Metanephros (tissue), 2 donors: ENCODE data around the gene ELP5. TPM values are rescaled to one million over a fixed set of nuclear protein-coding genes. Genes with fewer than 3 reads are reported as not detected.

Experiments
- small RNA-seq: library from RNA; depleted of rRNA; stranded (forward); fragments of <200 nt; gene quantifications from one replicate; pipeline ENCODE3, GENCODE V24; 2014; ENCODE audit warnings: low replicate concordance
- total RNA-seq: library from RNA; depleted of rRNA; stranded (reverse); fragments of >200 nt; gene quantifications from one replicate; pipeline ENCODE4 v1.2.3, GENCODE V29; 2014

The ELP5 gene
- 27.2 TPM for total RNA-seq

GRCh38 chr17:7252176-7253043, at the start of gene ELP5:
Gene ELP5 (plus strand): TSS chr17:7252215. CDS start chr17:7252551, 336 bp downstream.

GRCh38 chr17:7219812-7220592, 32.0 kb upstream of the ELP5 start, which contains the start of the genes ACADVL and DLG4:
Gene ACADVL (plus strand): TSS chr17:7219938. CDS start chr17:7219985, 47 bp downstream.
Gene DLG4 (minus strand): TSS chr17:7219836.

GRCh38 chr17:7234083-7234951, 17.7 kb upstream of the ELP5 start, which contains the start of gene DVL2:
Gene DVL2 (minus strand): TSS chr17:7234517. CDS start chr17:7234262, 255 bp downstream.

DNA sequence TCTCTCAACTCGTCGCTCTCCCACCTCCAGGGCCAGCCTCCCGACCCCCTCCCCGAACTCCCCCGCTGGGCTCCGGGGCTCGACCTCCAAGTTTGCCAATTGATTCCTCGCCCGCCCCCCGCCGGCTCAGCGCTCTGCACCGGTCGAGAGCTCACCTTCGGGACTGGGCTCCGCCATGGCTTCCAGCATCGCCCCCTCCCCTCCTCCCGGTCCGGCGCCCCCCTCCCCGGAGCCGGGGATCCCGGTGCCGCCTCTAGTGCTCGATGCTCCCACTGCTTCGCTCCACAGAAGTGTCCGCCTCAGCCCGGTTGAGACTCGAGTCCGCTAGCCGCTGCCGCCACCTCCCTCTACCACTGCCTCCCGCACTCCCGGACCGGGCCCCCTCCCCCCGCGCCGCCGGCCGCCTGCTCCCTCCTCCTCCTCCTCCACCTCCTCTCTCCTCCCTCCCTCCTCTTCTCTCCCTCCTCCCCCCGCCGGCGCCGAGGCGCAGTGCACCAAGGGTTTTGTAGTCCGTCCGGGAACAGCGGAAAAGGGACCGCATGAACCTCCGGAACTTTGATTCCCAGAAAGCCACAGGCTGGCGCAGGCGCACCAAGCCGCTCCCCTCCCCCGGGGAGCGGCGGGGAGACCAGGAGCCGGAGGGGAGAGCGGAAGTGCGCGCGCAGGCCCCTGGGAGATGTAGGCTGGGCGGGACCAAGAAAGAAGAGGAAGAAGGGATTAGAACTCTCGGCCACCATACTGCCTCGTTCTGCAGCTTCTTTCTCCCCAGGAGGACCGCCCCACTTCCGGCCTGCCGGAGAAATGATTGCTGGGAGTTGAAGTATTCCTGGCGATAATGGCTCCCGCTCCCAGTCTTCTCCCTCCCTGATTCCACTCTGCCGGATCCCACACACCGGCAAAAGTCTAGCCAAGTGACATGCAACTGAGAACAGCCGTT, 12.7 kb upstream of the ELP5 start, which contains the start of gene PHF23:
TSS of gene PHF23 (minus strand) at position 367 of the 937 bp plus-strand sequence. CDS start at position 189, 178 bp downstream.

GRCh38 chr17:7241783-7242716, 10.0 kb upstream of the ELP5 start, which contains the start of gene GABARAP:
Gene GABARAP (minus strand): TSS chr17:7242449. CDS start chr17:7242330, 119 bp downstream.

GRCh38 chr17:7251661-7252175, 297 bp upstream of the ELP5 start, which contains the start of gene CTDNEP1:
Gene CTDNEP1 (minus strand): TSS chr17:7251734. CDS start chr17:7251296, 438 bp downstream.

DNA sequence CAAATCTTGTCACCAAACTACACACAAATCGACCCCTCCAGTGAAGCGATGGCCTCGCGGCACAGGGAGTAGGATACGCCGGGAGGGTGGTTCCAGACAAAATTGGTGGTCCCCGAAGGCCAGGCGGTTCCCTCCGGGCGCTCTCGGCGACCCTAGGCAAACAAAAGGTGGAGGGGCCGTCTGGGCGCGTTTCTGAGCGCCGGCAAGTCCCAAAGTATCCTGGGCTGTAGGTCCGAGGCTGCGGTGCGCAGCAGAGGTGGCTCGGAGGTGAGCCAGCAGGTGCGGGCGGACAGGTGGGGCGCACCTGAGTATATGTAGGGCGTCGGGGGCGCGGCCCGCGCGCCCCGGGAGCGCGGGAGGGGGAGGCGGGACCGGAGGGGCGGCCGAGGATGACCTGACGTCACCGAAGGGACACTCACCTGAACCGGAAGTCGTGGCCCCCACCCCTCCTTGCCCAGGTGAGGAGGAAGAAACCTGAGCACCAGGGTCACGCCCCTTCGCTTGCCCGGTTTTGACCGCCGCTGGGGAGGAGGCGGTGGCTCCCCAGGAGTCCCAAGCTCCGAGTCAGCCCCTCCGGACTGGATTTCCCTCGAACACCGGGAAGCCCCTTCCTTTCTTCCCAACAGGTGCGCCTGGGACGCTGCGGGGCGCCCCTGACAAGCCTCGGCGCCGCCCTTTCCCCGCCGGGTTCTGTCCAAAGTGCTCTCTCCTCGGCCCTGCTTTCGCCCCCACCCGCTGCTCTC, 10.3 kb downstream of the ELP5 start, which contains the start of gene CLDN7:
TSS of gene CLDN7 (minus strand) at position 287 of the 743 bp plus-strand sequence. CDS start 435 bp downstream, outside the sequence.

DNA sequence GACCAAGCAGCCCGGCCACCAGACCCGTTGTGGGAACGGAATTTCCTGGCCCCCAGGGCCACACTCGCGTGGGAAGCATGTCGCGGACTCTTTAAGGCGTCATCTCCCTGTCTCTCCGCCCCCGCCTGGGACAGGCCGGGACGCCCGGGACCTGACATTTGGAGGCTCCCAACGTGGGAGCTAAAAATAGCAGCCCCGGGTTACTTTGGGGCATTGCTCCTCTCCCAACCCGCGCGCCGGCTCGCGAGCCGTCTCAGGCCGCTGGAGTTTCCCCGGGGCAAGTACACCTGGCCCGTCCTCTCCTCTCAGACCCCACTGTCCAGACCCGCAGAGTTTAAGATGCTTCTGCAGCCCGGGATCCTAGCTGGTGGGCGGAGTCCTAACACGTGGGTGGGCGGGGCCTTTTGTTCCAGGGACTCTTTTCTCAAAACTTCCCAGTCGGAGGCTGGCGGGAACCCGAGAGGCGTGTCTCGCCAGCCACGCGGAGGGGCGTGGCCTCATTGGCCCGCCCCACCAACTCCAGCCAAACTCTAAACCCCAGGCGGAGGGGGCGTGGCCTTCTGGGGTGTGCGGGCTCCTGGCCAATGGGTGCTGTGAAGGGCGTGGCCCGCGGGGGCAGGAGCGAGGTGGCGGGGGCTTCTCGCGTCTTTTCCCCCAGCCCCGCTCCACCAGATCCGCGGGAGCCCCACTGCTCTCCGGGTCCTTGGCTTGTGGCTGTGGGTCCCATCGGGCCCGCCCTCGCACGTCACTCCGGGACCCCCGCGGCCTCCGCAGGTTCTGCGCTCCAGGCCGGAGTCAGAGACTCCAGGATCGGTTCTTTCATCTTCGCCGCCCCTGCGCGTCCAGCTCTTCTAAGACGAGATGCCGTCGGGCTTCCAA, 29.3 kb downstream of the ELP5 start, which contains the start of gene SLC2A4:
TSS of gene SLC2A4 (plus strand) at position 645 of the 879 bp plus-strand sequence. CDS start at position 862, 217 bp downstream.

DNA sequence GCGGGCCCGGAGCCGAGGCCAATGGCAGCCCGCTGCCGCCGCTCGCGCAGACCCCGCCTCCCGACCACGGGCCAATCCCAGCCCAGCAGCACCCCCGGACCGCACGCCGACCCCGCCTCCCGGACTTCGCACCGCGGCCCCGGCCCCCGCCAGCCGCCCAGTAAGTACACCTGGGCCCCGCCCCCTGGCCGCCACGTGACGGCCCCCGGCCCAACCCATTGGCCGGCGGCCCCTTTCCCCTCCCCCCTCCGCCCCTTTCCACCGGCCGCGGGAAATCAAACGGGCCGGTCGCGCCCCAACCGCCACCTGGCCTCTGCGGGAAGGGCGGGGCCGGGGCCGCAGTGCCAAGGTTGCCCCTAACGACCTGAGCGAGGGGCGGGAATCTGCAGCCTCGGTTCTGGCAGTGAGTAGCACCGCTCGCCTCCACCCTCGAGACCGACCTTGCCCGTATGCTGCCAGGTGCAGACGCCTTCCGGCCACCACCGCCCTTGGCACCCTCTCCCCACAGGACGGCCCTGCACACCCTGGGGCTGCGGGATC, 42.7 kb downstream of the ELP5 start, which contains the start of gene YBX2:
TSS of gene YBX2 (minus strand) at position 26 of the 540 bp plus-strand sequence. CDS start 139 bp downstream, outside the sequence.

GRCh38 chr17:7306911-7307685, 55.1 kb downstream of the ELP5 start, which contains the start of gene EIF5A:
Gene EIF5A (plus strand): TSS chr17:7307628. CDS start chr17:7309636, 2,008 bp downstream.

Small RNAs within 50 kb of the gene (small RNA-seq; reads per million reads assigned to genes)
- gene MIR324, result 12.1 reads per million, percentile 95 among the genes with 10 or more reads in this experiment
- gene RF00019, result not detected

Other genes starting within 250 kb of the ELP5 start
- gene RNASEK, start 239.6 kb upstream of the ELP5 start, total RNA-seq, result 96.7 TPM
- gene BCL6B, start 229.2 kb upstream of the ELP5 start, total RNA-seq, result 20.3 TPM
- 1.6 TPM for gene SLC16A13, start 216.2 kb upstream of the ELP5 start, total RNA-seq
- gene SLC16A11, start 208.1 kb upstream of the ELP5 start, total RNA-seq, result 0.41 TPM
- 4.8 TPM for gene CLEC10A, start 172.0 kb upstream of the ELP5 start, total RNA-seq
- 2.2 TPM for gene ASGR2, start 137.4 kb upstream of the ELP5 start, total RNA-seq
- gene ASGR1, start 72.8 kb upstream of the ELP5 start, total RNA-seq, result 5.5 TPM
- gene DLG4, start 32.4 kb upstream of the ELP5 start, total RNA-seq, result 36.0 TPM
- gene ACADVL, start 32.3 kb upstream of the ELP5 start, total RNA-seq, result 342 TPM
- 73.5 TPM for gene DVL2, start 17.7 kb upstream of the ELP5 start, total RNA-seq
- 44.4 TPM for gene PHF23, start 12.8 kb upstream of the ELP5 start, total RNA-seq
- 226 TPM for gene GABARAP, start 9.8 kb upstream of the ELP5 start, total RNA-seq
- 77.3 TPM for gene CTDNEP1, start 481 bp upstream of the ELP5 start, total RNA-seq
- 65.5 TPM for gene CLDN7, start 10.3 kb downstream of the ELP5 start, total RNA-seq
- 19.6 TPM for gene SLC2A4, start 29.5 kb downstream of the ELP5 start, total RNA-seq
- 2.0 TPM for gene YBX2, start 42.4 kb downstream of the ELP5 start, total RNA-seq
- 179 TPM for gene EIF5A, start 55.4 kb downstream of the ELP5 start, total RNA-seq
- gene GPS2, start 63.1 kb downstream of the ELP5 start, total RNA-seq, result 30.4 TPM
- 31.2 TPM for gene NEURL4, start 77.1 kb downstream of the ELP5 start, total RNA-seq
- 4.8 TPM for gene ACAP1, start 84.3 kb downstream of the ELP5 start, total RNA-seq
- 7.0 TPM for gene KCTD11, start 99.9 kb downstream of the ELP5 start, total RNA-seq
- gene TMEM95, start 102.9 kb downstream of the ELP5 start, total RNA-seq, result not detected
- 5.5 TPM for gene TNK1, start 128.9 kb downstream of the ELP5 start, total RNA-seq
- gene PLSCR3, start 142.3 kb downstream of the ELP5 start, total RNA-seq, result 23.1 TPM
- gene TMEM256, start 151.9 kb downstream of the ELP5 start, total RNA-seq, result 109 TPM
- gene NLGN2, start 155.6 kb downstream of the ELP5 start, total RNA-seq, result 21.3 TPM
- gene SPEM1, start 168.1 kb downstream of the ELP5 start, total RNA-seq, result not detected
- not detected for gene SPEM2, start 173.4 kb downstream of the ELP5 start, total RNA-seq
- not detected for gene SPEM3, start 176.6 kb downstream of the ELP5 start, total RNA-seq
- 5.0 TPM for gene TMEM102, start 183.2 kb downstream of the ELP5 start, total RNA-seq
- 4.8 TPM for gene FGF11, start 187.3 kb downstream of the ELP5 start, total RNA-seq
- 21.4 TPM for gene CHRNB1, start 192.8 kb downstream of the ELP5 start, total RNA-seq
- gene ZBTB4, start 227.4 kb downstream of the ELP5 start, total RNA-seq, result 31.0 TPM
- not detected for gene SLC35G6, start 229.2 kb downstream of the ELP5 start, total RNA-seq
- gene POLR2A, start 232.2 kb downstream of the ELP5 start, total RNA-seq, result 118 TPM